Aorta (tissue), 5 donors: ENCODE measurements around the gene RABGGTB. TPM values are rescaled to one million over a fixed set of nuclear protein-coding genes. Genes with fewer than 3 reads are reported as not detected.

Experiments
- ATAC-seq: fragments of 200-7000 bp; cut with Tn5 transposase; one replicate; pipeline ENCODE4 v1.9.1; 2022; ENCODE audit warnings: moderate library complexity; ENCODE audit not compliant: low FRiP score
- DNase-seq, 2 donors: peaks; one replicate each; pipeline ENCODE4 v3.0.0-alpha.2; 2020
- H3K27ac ChIP-seq, 2 donors: one replicate each; pipeline ENCODE4 v1.5.1; 2013; ENCODE audit warnings: low read length in 2 of 2, mild to moderate bottlenecking in 2 of 2, moderate library complexity in 2 of 2, control low read depth in 1 of 2, inconsistent platforms in 1 of 2, low read depth in 1 of 2
- H3K27me3 ChIP-seq, 2 donors: one replicate each; pipeline ENCODE4 v1.6.1; 2013; ENCODE audit warnings: control low read depth in 1 of 2, low read length in 1 of 2, mild to moderate bottlenecking in 1 of 2, moderate library complexity in 1 of 2; ENCODE audit not compliant: insufficient read depth in 2 of 2, control insufficient read depth in 1 of 2
- H3K36me3 ChIP-seq, 2 donors: one replicate each; pipeline ENCODE4 v1.6.1; 2013; ENCODE audit warnings: control low read depth in 1 of 2, low read length in 1 of 2, mild to moderate bottlenecking in 1 of 2; ENCODE audit not compliant: insufficient read depth in 2 of 2, control insufficient read depth in 1 of 2
- H3K4me1 ChIP-seq, 2 donors: one replicate each; pipeline ENCODE4 v1.6.1; 2013; ENCODE audit warnings: low read length in 2 of 2, control low read depth in 1 of 2, mild to moderate bottlenecking in 1 of 2, moderate library complexity in 1 of 2; ENCODE audit not compliant: insufficient read depth in 2 of 2, control insufficient read depth in 1 of 2
- H3K4me3 ChIP-seq, 2 donors: one replicate each; pipeline ENCODE4 v1.5.1; 2013; ENCODE audit warnings: low read length in 2 of 2, control low read depth in 1 of 2, mild to moderate bottlenecking in 1 of 2
- H3K9me3 ChIP-seq: one replicate; pipeline ENCODE4 v1.6.1; 2013; ENCODE audit warnings: mild to moderate bottlenecking, low read length; ENCODE audit not compliant: control insufficient read depth
- WGBS, 2 donors: extraction: QIAGEN DNeasy Blood & Tissue Kit; methylation state at CpG; one replicate each; pipeline ENCODE4 v1.1.7; 2013; 5-methylcytosine and 5-hydroxymethylcytosine counted together
- intact Hi-C, 2 donors: fragments of 100-400 bp; cut with DNase I; formaldehyde crosslinking; loops; one replicate each; pipeline versions ENCODE4 v1.14.2 to v1.15.0; 2022
- polyA plus RNA-seq, 2 donors: library from polyadenylated mRNA; stranded (reverse); fragments of 200-250 nt; gene quantifications; one replicate each; pipeline ENCODE4 v1.2.3, GENCODE V29; 2013
- total RNA-seq, 2 donors: library from RNA; stranded (reverse); fragmentation: NEBNext Ultra II Directional; extraction: Animal tissue kit (Norgen Biotek cat#: 25700); gene quantifications; one replicate each; pipeline ENCODE4 v1.2.1, GENCODE V29; 2021
- donor health status: healthy with polysubstance abuse.
- donor health status: Bipolar disorder and iron deficiency.
- donor health status: DM: no; HTN: no; CAD: no.
- donor health status: DM: no; HTN: no; CAD: no.
- donor health status: DM: yes; HTN: yes; CAD: no.

RABGGTB gene
- total and polyA plus RNA-seq, 4 donors, result 53.2 to 77.3 (median 63.3) TPM

DNA sequence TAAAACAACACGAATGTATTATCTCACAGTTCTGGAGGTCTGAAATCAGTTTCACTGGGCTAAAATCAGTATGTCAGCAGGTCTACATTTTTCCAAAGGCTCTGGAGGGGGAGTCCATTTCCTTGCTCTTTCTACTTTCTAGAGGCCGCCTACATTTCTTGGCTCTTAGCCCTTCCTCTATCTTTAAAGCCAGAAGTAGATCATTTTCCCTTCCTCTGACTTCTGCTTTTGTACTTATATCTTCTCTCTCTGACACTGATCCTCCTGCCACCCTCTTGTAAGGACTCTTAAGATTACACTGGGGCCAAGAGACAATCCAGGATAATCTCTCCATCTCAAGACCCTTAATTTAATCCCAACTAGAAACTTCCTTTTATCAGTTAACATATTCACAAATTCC lies 52.0 kb downstream of the RABGGTB start:
- Histone ChIP-seq H3K4me3 (no peak overlapping the region), H3K27me3 (no peaks in the 10 kb centered on the region), H3K27ac (no peak overlapping the region), H3K4me1 (no peaks in the 10 kb centered on the region), H3K9me3 (no peaks in the 10 kb centered on the region), H3K36me3 (no peaks in the 10 kb centered on the region)
- WGBS, 2 donors, result 61 to 67% methylated on average over 2 of the region's 2 CpGs
- intact Hi-C loops, result loop anchor here in 1 of 2 donors (10.0 kb wide), 1 partner anchor 1003 kb away; no protein-coding TSS in a partner anchor
- ATAC-seq (no peak), DNase-seq (no peak)

GRCh38 chr1:75841421-75841820 lies 55.4 kb downstream of the RABGGTB start:
- Histone ChIP-seq H3K27me3 (no peaks in the 10 kb centered on the region), H3K9me3 (no peaks in the 10 kb centered on the region), H3K36me3 (no peaks in the 10 kb centered on the region), H3K4me3 (no peak overlapping the region), H3K27ac (no peak overlapping the region), H3K4me1 (no peaks in the 10 kb centered on the region)
- DNase-seq (no peak), ATAC-seq (no peak)
- intact Hi-C loops, result no loop called here

Other genes starting within 250 kb of the RABGGTB start
- 1 to 10 TPM; 1.0 to 1.1 TPM for gene SLC44A5, start 175.1 kb upstream of the RABGGTB start, total RNA-seq
- gene SLC44A5, start 175.1 kb upstream of the RABGGTB start, polyA plus RNA-seq, result 1 to 10 TPM in 1 of 2 donors, under 1 TPM in 1; 0.75 to 1.6 TPM
- 10 to 100 TPM; 39.8 to 41.1 TPM for gene ACADM, start 61.5 kb upstream of the RABGGTB start, total RNA-seq
- gene ACADM, start 61.5 kb upstream of the RABGGTB start, polyA plus RNA-seq, result 10 to 100 TPM; 37.8 to 71.9 TPM
- gene MSH4, start 10.6 kb downstream of the RABGGTB start, total RNA-seq, result under 1 TPM; 0.68 to 0.72 TPM
- under 1 TPM in 1 of 2 donors, not detected in 1; 0.46 TPM for gene MSH4, start 10.6 kb downstream of the RABGGTB start, polyA plus RNA-seq
- gene ASB17, start 146.1 kb downstream of the RABGGTB start, total RNA-seq, result not detected
- gene ASB17, start 146.1 kb downstream of the RABGGTB start, polyA plus RNA-seq, result not detected